Hepatocyte (in vitro differentiated cells): ENCODE results near the gene FER1L5. TPM values are rescaled to one million over a fixed set of nuclear protein-coding genes. Genes with fewer than 3 reads are reported as not detected.
A peak's percentile ranks its signal among the peaks of the same experiment; 100 is the strongest.

Source experiments
- DNase-seq: peaks from one replicate; pipeline ENCODE4 v3.0.0-alpha.2; 2016; ENCODE audit warnings: low spot score
- H2AFZ ChIP-seq: fragments of 200-600 bp; sonication (generic); 2 replicates; pipeline ENCODE4 v1.6.0; 2016; ENCODE audit warnings: antibody characterized with exemption, mild to moderate bottlenecking
- H3K27ac ChIP-seq: fragments of 200-600 bp; sonication (generic); 2 replicates; pipeline ENCODE4 v1.5.1; 2016; ENCODE audit warnings: mild to moderate bottlenecking
- H3K27me3 ChIP-seq: fragments of 200-600 bp; sonication (generic); 2 replicates; pipeline ENCODE4 v1.6.1; 2016
- H3K36me3 ChIP-seq: fragments of 200-600 bp; sonication (generic); replicated peaks from 2 replicates; pipeline ENCODE4 v1.5.1; 2016; ENCODE audit warnings: low read depth; ENCODE audit not compliant: insufficient read depth
- H3K4me1 ChIP-seq: fragments of 200-600 bp; sonication (generic); 2 replicates; pipeline ENCODE4 v1.5.1; 2016; ENCODE audit warnings: mild to moderate bottlenecking, moderate library complexity; ENCODE audit not compliant: insufficient read depth
- H3K4me2 ChIP-seq: fragments of 200-600 bp; sonication (generic); 2 replicates; pipeline ENCODE4 v1.6.0; 2016
- H3K4me3 ChIP-seq: fragments of 200-600 bp; sonication (generic); 2 replicates; pipeline ENCODE4 v1.5.1; 2016; ENCODE audit warnings: mild to moderate bottlenecking
- H3K79me2 ChIP-seq: fragments of 200-600 bp; sonication (generic); 2 replicates; pipeline ENCODE4 v1.6.0; 2017; ENCODE audit warnings: mild to moderate bottlenecking
- H3K9me2 ChIP-seq: fragments of 200-600 bp; sonication (generic); replicated peaks from 2 replicates; pipeline ENCODE4 v1.6.0; 2017; ENCODE audit warnings: mild to moderate bottlenecking; ENCODE audit not compliant: insufficient read depth
- H3K9me3 ChIP-seq: fragments of 200-600 bp; sonication (generic); 2 replicates; pipeline ENCODE4 v1.5.1; 2016; ENCODE audit warnings: low read depth, mild to moderate bottlenecking
- H4K20me1 ChIP-seq: fragments of 200-600 bp; sonication (generic); 2 replicates; pipeline ENCODE4 v1.6.0; 2016; ENCODE audit warnings: mild to moderate bottlenecking; ENCODE audit not compliant: insufficient read depth, poor library complexity, severe bottlenecking
- EZH2 ChIP-seq: fragments of 200-600 bp; sonication (generic); IDR thresholded peaks from 2 replicates; pipeline ENCODE4 v1.6.1; 2016; ENCODE audit warnings: antibody characterized with exemption, mild to moderate bottlenecking, borderline replicate concordance
- EZH2phosphoT487 ChIP-seq: fragments of 200-600 bp; sonication (generic); IDR thresholded peaks from one replicate; pipeline ENCODE4 v1.6.1; 2018; ENCODE audit warnings: antibody characterized with exemption, mild to moderate bottlenecking, low read depth, moderate library complexity; ENCODE audit not compliant: unreplicated experiment, severe bottlenecking
- WGBS: methylation state at CpG from one replicate; pipeline ENCODE4 v1.1.6; 2016; ENCODE audit warnings: low lambda C conversion rate; ENCODE audit errors: missing lambda C conversion rate; 5-methylcytosine and 5-hydroxymethylcytosine counted together
- polyA plus RNA-seq: library from polyadenylated mRNA; unstranded; fragments of >200 nt; fragmentation: Nextera tagmentation; extraction: Ambion mirVana; gene quantifications from 2 replicates; pipeline ENCODE4 v1.2.1, GENCODE V29; 2016
- total RNA-seq: library from RNA; depleted of rRNA; stranded (reverse); fragments of >200 nt; gene quantifications from 2 replicates; pipeline ENCODE4 v1.2.3, GENCODE V29; 2014
- TF ChIP-seq, protein P1 (sequence below): fragments of 200-600 bp; sonication (generic); IDR thresholded peaks from 2 replicates; pipeline ENCODE4 v1.5.1; 2016; ENCODE audit warnings: antibody characterized with exemption, mild to moderate bottlenecking; ENCODE audit not compliant: poor library complexity

The FER1L5 gene
- total and polyA plus RNA-seq, 2 experiments from 2014 or later, result 0.10 to 0.33 TPM

DNA sequence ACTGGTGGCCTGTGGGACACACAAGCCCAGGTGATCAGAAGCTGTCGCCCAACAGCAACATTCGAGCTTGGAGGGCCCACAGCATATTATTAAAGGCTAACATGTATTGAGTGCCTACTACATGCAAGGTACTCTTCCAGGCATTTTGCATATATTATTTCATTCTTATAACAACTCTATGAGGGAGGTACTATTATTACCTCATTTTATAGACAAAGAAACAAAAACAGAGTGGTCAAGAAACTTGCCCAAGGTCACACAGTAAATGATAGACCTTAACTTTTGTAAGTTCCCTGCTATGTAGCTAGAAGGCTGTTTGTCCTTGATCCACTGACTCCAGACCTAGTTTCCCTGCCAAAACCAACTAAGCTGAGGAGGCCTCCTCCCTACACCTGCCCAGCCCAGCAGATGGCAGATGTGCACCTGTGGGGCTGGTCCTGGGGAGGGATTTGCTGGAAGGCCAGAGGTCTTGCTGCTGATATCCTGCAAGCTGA is 40.2 kb upstream of the FER1L5 start:
- Histone ChIP-seq H3K36me3 (no peaks in the 10 kb centered on the region), H3K4me2 (no peak overlapping the region), H3K27ac (peak overlapping the region; percentile 69), H3K9me3 (no peaks in the 10 kb centered on the region), H3K9me2 (no peaks in the 10 kb centered on the region), H3K27me3 (no peaks in the 10 kb centered on the region), H4K20me1 (no peaks in the 10 kb centered on the region), H3K4me1 (no peaks in the 10 kb centered on the region), H3K4me3 (no peak overlapping the region), H3K79me2 (no peaks in the 10 kb centered on the region), H2AFZ (no peak overlapping the region)
- DNase-seq, result peak; percentile 19
- TF ChIP-seq, protein P1, sequence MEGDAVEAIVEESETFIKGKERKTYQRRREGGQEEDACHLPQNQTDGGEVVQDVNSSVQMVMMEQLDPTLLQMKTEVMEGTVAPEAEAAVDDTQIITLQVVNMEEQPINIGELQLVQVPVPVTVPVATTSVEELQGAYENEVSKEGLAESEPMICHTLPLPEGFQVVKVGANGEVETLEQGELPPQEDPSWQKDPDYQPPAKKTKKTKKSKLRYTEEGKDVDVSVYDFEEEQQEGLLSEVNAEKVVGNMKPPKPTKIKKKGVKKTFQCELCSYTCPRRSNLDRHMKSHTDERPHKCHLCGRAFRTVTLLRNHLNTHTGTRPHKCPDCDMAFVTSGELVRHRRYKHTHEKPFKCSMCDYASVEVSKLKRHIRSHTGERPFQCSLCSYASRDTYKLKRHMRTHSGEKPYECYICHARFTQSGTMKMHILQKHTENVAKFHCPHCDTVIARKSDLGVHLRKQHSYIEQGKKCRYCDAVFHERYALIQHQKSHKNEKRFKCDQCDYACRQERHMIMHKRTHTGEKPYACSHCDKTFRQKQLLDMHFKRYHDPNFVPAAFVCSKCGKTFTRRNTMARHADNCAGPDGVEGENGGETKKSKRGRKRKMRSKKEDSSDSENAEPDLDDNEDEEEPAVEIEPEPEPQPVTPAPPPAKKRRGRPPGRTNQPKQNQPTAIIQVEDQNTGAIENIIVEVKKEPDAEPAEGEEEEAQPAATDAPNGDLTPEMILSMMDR, result no peak
- WGBS, result 100% methylated on average over 2 of the region's 2 CpGs

DNA sequence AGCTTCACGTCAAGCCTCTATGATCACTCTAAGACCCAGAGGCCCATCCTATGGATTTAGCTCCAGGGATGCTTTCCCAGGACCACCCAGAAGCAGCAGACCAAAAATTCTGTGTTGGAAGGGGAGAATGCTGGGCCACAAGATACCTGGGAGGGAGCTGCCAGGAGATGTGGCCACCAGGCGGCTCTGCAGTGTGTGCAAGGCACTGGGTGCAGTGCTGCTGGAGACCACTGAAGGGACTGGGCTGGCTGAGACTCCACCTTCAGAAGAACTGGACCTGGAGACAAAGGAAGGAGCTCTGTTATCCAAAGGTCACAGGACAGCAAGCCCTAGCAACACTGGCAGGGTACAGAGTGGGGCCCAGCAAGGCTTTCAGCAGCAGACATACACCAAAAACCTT is 38.5 kb upstream of the FER1L5 start:
- Histone ChIP-seq H3K79me2 (no peaks in the 10 kb centered on the region), H4K20me1 (no peaks in the 10 kb centered on the region), H3K4me2 (no peak overlapping the region), H3K36me3 (no peaks in the 10 kb centered on the region), H3K9me3 (no peaks in the 10 kb centered on the region), H3K27me3 (no peaks in the 10 kb centered on the region), H3K4me1 (no peaks in the 10 kb centered on the region), H3K27ac (no peak overlapping the region), H3K9me2 (no peaks in the 10 kb centered on the region), H3K4me3 (no peak overlapping the region), H2AFZ (no peak overlapping the region)
- 71% methylated on average over 2 of the region's 2 CpGs for WGBS
- peak; percentile 23 for DNase-seq
- no peak for TF ChIP-seq EZH2phosphoT487
- no peak for TF ChIP-seq EZH2
- TF ChIP-seq, protein P1, result peak; percentile 16

DNA sequence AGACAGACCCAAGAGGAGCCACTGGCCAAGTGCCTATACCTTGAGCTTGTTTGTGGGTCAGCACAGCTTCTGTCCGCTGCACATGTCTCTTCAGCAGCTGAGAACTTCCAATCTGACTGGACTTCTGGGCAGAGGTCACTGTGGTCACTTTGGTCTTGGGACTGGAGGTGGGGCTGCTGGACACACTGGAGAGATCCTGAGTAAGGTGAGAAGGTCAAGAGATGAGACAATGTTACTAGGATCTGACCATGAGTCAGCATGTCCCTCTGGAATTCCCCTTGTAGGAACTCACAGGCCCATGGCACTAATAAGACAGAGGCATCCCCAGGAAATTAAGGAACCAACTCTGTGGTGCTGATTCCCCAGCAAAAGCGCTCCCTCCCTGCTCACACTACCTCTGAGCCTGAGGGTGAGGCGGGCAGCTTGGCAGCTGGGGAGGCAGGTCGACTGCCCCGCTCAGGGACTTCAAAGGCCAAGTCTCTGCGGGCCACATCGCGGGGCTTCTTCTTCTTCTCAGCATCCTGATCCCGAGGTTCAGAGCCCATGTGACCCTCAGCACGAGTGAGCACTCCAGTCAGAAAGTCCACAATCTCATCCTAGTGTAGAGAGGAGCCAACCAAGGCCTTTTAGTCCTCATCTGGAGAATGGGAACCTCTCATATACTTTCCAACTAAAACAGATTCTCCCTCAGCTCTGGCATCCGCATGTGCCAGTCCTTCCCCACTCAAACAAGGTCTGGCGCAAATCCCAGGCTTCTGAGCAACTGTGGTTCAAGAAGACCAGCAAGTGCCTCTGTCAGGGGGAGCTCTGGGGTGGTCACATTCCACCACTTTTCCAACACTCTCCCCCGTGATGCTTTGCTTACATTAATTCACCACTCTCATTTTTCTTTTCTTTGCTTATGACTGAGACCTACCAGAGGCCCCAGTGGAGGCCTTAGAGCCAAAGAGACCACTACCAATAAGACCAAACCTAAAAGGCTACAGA is 33.8 kb upstream of the FER1L5 start:
- Histone ChIP-seq H3K27ac (no peak overlapping the region), H2AFZ (no peak overlapping the region), H4K20me1 (no peaks in the 10 kb centered on the region), H3K9me2 (no peaks in the 10 kb centered on the region), H3K9me3 (no peaks in the 10 kb centered on the region), H3K27me3 (no peaks in the 10 kb centered on the region), H3K4me1 (no peaks in the 10 kb centered on the region), H3K36me3 (no peaks in the 10 kb centered on the region), H3K79me2 (no peaks in the 10 kb centered on the region), H3K4me3 (no peak overlapping the region), H3K4me2 (no peak overlapping the region)
- TF ChIP-seq EZH2 (no peak), EZH2phosphoT487 (no peak)
- TF ChIP-seq, protein P1, result no peak
- WGBS, result 95% methylated on average over 13 of the region's 13 CpGs
- no peak for DNase-seq
